ENCODE data around the gene DLG2.

The DLG2 gene

GRCh38 chr11:83922318-83922717 lies 1704.8 kb downstream of the DLG2 start:
- Histone ChIP-seq H3K4me1 (ENCODE audit: control insufficient read depth, insufficient read depth, low read length) (no peaks in the 10 kb centered on the region), H3K4me3 (ENCODE audit: low read length) (no peak overlapping the region), H3K9me3 (ENCODE audit: control insufficient read depth, insufficient read depth, low read length) (no peaks in the 10 kb centered on the region), H3K27me3 (ENCODE audit: control insufficient read depth, insufficient read depth, low read length) (no peaks in the 10 kb centered on the region), H3K36me3 (ENCODE audit: control insufficient read depth, insufficient read depth, low read length) (no peaks in the 10 kb centered on the region), H3K27ac (ENCODE audit: low read length) (no peak overlapping the region)
- DNase-seq (ENCODE audit: low read depth, low spot score): no peak
- WGBS (ENCODE audit: insufficient coverage, insufficient read length): no CpG with 5 or more reads among the region's 4 CpGs

- no peaks in the 10 kb centered on the region for H3K4me1 ChIP-seq (ENCODE audit: control insufficient read depth, insufficient read depth, low read length)
- H3K27ac ChIP-seq (ENCODE audit: low read length): no peak overlapping the region
- no peaks in the 10 kb centered on the region for H3K9me3 ChIP-seq (ENCODE audit: control insufficient read depth, insufficient read depth, low read length)
- no CpG with 5 or more reads among the region's 7 CpGs for WGBS (ENCODE audit: insufficient coverage, insufficient read length)
- H3K4me3 ChIP-seq (ENCODE audit: low read length): no peak overlapping the region
- DNase-seq (ENCODE audit: low read depth, low spot score): no peak
- H3K36me3 ChIP-seq (ENCODE audit: control insufficient read depth, insufficient read depth, low read length): no peaks in the 10 kb centered on the region
- no peaks in the 10 kb centered on the region for H3K27me3 ChIP-seq (ENCODE audit: control insufficient read depth, insufficient read depth, low read length)
Measured at GRCh38 chr11:83921447-83922192, 1705.5 kb downstream of the DLG2 start.

- WGBS (ENCODE audit: insufficient coverage, insufficient read length): no CpG with 5 or more reads among the region's 3 CpGs
- H3K4me3 ChIP-seq (ENCODE audit: low read length): no peak overlapping the region
- no peaks in the 10 kb centered on the region for H3K27me3 ChIP-seq (ENCODE audit: control insufficient read depth, insufficient read depth, low read length)
- H3K4me1 ChIP-seq (ENCODE audit: control insufficient read depth, insufficient read depth, low read length): no peaks in the 10 kb centered on the region
- no peaks in the 10 kb centered on the region for H3K9me3 ChIP-seq (ENCODE audit: control insufficient read depth, insufficient read depth, low read length)
- H3K36me3 ChIP-seq (ENCODE audit: control insufficient read depth, insufficient read depth, low read length): no peaks in the 10 kb centered on the region
- no peak overlapping the region for H3K27ac ChIP-seq (ENCODE audit: low read length)
- DNase-seq (ENCODE audit: low read depth, low spot score): no peak
Measured at GRCh38 chr11:83918476-83918875, 1708.7 kb downstream of the DLG2 start.

- no peak for DNase-seq (ENCODE audit: low read depth, low spot score)
Measured at GRCh38 chr11:83914995-83915394, 1712.1 kb downstream of the DLG2 start.

GRCh38 chr11:83909579-83910534 lies 1717.3 kb downstream of the DLG2 start:
- no peaks in the 10 kb centered on the region for H3K27me3 ChIP-seq (ENCODE audit: control insufficient read depth, insufficient read depth, low read length)
- H3K4me1 ChIP-seq (ENCODE audit: control insufficient read depth, insufficient read depth, low read length): no peaks in the 10 kb centered on the region
- DNase-seq (ENCODE audit: low read depth, low spot score): no peak
- H3K36me3 ChIP-seq (ENCODE audit: control insufficient read depth, insufficient read depth, low read length): no peaks in the 10 kb centered on the region
- no CpG with 5 or more reads among the region's 5 CpGs for WGBS (ENCODE audit: insufficient coverage, insufficient read length)
- H3K9me3 ChIP-seq (ENCODE audit: control insufficient read depth, insufficient read depth, low read length): no peaks in the 10 kb centered on the region
- H3K4me3 ChIP-seq (ENCODE audit: low read length): no peak overlapping the region
- no peak overlapping the region for H3K27ac ChIP-seq (ENCODE audit: low read length)

More at GRCh38 chr11:83914995-83915394, 1712.1 kb downstream of the DLG2 start:
- Histone ChIP-seq H3K9me3 (ENCODE audit: control insufficient read depth, insufficient read depth, low read length) (no peaks in the 10 kb centered on the region), H3K27ac (ENCODE audit: low read length) (no peak overlapping the region), H3K27me3 (ENCODE audit: control insufficient read depth, insufficient read depth, low read length) (no peaks in the 10 kb centered on the region), H3K4me1 (ENCODE audit: control insufficient read depth, insufficient read depth, low read length) (no peaks in the 10 kb centered on the region), H3K4me3 (ENCODE audit: low read length) (no peak overlapping the region), H3K36me3 (ENCODE audit: control insufficient read depth, insufficient read depth, low read length) (no peaks in the 10 kb centered on the region)

- no CpG with 5 or more reads among the region's 7 CpGs for WGBS (ENCODE audit: insufficient coverage, insufficient read length)
- Histone ChIP-seq H3K27me3 (ENCODE audit: control insufficient read depth, insufficient read depth, low read length) (no peaks in the 10 kb centered on the region), H3K27ac (ENCODE audit: low read length) (no peak overlapping the region), H3K36me3 (ENCODE audit: control insufficient read depth, insufficient read depth, low read length) (no peaks in the 10 kb centered on the region), H3K4me1 (ENCODE audit: control insufficient read depth, insufficient read depth, low read length) (no peaks in the 10 kb centered on the region), H3K4me3 (ENCODE audit: low read length) (no peak overlapping the region), H3K9me3 (ENCODE audit: control insufficient read depth, insufficient read depth, low read length) (no peaks in the 10 kb centered on the region)
- no peak for DNase-seq (ENCODE audit: low read depth, low spot score)
Measured at GRCh38 chr11:83908298-83908856, 1718.8 kb downstream of the DLG2 start.

- H3K4me1 ChIP-seq (ENCODE audit: control insufficient read depth, insufficient read depth, low read length): no peaks in the 10 kb centered on the region
- no peaks in the 10 kb centered on the region for H3K36me3 ChIP-seq (ENCODE audit: control insufficient read depth, insufficient read depth, low read length)
- DNase-seq (ENCODE audit: low read depth, low spot score): no peak
- no peaks in the 10 kb centered on the region for H3K9me3 ChIP-seq (ENCODE audit: control insufficient read depth, insufficient read depth, low read length)
- no peaks in the 10 kb centered on the region for H3K27me3 ChIP-seq (ENCODE audit: control insufficient read depth, insufficient read depth, low read length)
- H3K27ac ChIP-seq (ENCODE audit: low read length): no peak overlapping the region
- H3K4me3 ChIP-seq (ENCODE audit: low read length): no peak overlapping the region
Measured at GRCh38 chr11:83895516-83895915, 1731.6 kb downstream of the DLG2 start.

GRCh38 chr11:83881428-83881827 lies 1745.7 kb downstream of the DLG2 start:
- no peak for DNase-seq (ENCODE audit: low read depth, low spot score)
- Histone ChIP-seq H3K27me3 (ENCODE audit: control insufficient read depth, insufficient read depth, low read length) (no peaks in the 10 kb centered on the region), H3K4me1 (ENCODE audit: control insufficient read depth, insufficient read depth, low read length) (no peaks in the 10 kb centered on the region), H3K4me3 (ENCODE audit: low read length) (no peak overlapping the region), H3K9me3 (ENCODE audit: control insufficient read depth, insufficient read depth, low read length) (no peaks in the 10 kb centered on the region), H3K27ac (ENCODE audit: low read length) (no peak overlapping the region), H3K36me3 (ENCODE audit: control insufficient read depth, insufficient read depth, low read length) (no peaks in the 10 kb centered on the region)
- no CpG with 5 or more reads among the region's 1 CpG for WGBS (ENCODE audit: insufficient coverage, insufficient read length)

- no peaks in the 10 kb centered on the region for H3K9me3 ChIP-seq (ENCODE audit: control insufficient read depth, insufficient read depth, low read length)
- H3K36me3 ChIP-seq (ENCODE audit: control insufficient read depth, insufficient read depth, low read length): no peaks in the 10 kb centered on the region
- H3K27me3 ChIP-seq (ENCODE audit: control insufficient read depth, insufficient read depth, low read length): no peaks in the 10 kb centered on the region
- no peak overlapping the region for H3K4me3 ChIP-seq (ENCODE audit: low read length)
- H3K27ac ChIP-seq (ENCODE audit: low read length): no peak overlapping the region
- H3K4me1 ChIP-seq (ENCODE audit: control insufficient read depth, insufficient read depth, low read length): no peaks in the 10 kb centered on the region
- no peak for DNase-seq (ENCODE audit: low read depth, low spot score)
Measured at GRCh38 chr11:83871054-83871453, 1756.1 kb downstream of the DLG2 start.

- H3K4me1 ChIP-seq (ENCODE audit: control insufficient read depth, insufficient read depth, low read length): no peaks in the 10 kb centered on the region
Measured at GRCh38 chr11:83866655-83867054, 1760.5 kb downstream of the DLG2 start.

More at GRCh38 chr11:83866655-83867054, 1760.5 kb downstream of the DLG2 start:
- no peak for DNase-seq (ENCODE audit: low read depth, low spot score)
- Histone ChIP-seq H3K4me3 (ENCODE audit: low read length) (no peak overlapping the region), H3K36me3 (ENCODE audit: control insufficient read depth, insufficient read depth, low read length) (no peaks in the 10 kb centered on the region), H3K27me3 (ENCODE audit: control insufficient read depth, insufficient read depth, low read length) (no peaks in the 10 kb centered on the region), H3K27ac (ENCODE audit: low read length) (no peak overlapping the region), H3K9me3 (ENCODE audit: control insufficient read depth, insufficient read depth, low read length) (no peaks in the 10 kb centered on the region)
- no CpG with 5 or more reads among the region's 5 CpGs for WGBS (ENCODE audit: insufficient coverage, insufficient read length)

All from iPS DF 6.9 (cell line).